A673 (cell line): ENCODE results near the gene GRB14. TPM values are rescaled to one million over a fixed set of nuclear protein-coding genes. Genes with fewer than 3 reads are reported as not detected.

Source experiments
- BruUV-seq: library from RNA; stranded (reverse); fragments of 400-500 nt; replicated peaks from 2 replicates; lab custom pipeline; 2021; lab: Mats Ljungman, UMichigan
- CTCF ChIA-PET: fragments of 300-600 bp; sonication (Branson Sonifier 250); formaldehyde crosslinking; loops from one replicate; lab custom pipeline; 2022; ENCODE audit warnings: antibody characterized with exemption; lab: Charles Lee
- POLR2A ChIA-PET: fragments of 300-600 bp; sonication (Branson Sonifier 250); formaldehyde crosslinking; loops from one replicate; lab custom pipeline; 2022; ENCODE audit warnings: antibody characterized with exemption; ENCODE audit not compliant: low non-redundant PET; lab: Charles Lee
- DNase-seq: peaks from one replicate; pipeline ENCODE4 v3.0.0-alpha.2; 2015; ENCODE audit warnings: low spot score
- H3K27ac ChIP-seq: fragments of 200-600 bp; sonication (generic); 2 replicates; pipeline ENCODE4 v1.5.1; 2016; ENCODE audit warnings: mixed run types, low read depth, mild to moderate bottlenecking, mixed read lengths, antibody characterized with exemption, low read length; ENCODE audit not compliant: poor library complexity, severe bottlenecking
- H3K27me3 ChIP-seq: fragments of 200-600 bp; sonication (generic); replicated peaks from 2 replicates; pipeline ENCODE4 v1.6.1; 2017; ENCODE audit warnings: mixed run types, low read depth, mild to moderate bottlenecking, mixed read lengths, antibody characterized with exemption, low read length; ENCODE audit not compliant: insufficient read depth, poor library complexity
- H3K36me3 ChIP-seq: fragments of 200-600 bp; sonication (generic); 2 replicates; pipeline ENCODE4 v1.6.1; 2016; ENCODE audit warnings: mixed run types, mild to moderate bottlenecking, mixed read lengths, antibody characterized with exemption, low read length; ENCODE audit not compliant: insufficient read depth, poor library complexity, severe bottlenecking
- H3K4me1 ChIP-seq: fragments of 200-600 bp; sonication (generic); 2 replicates; pipeline ENCODE4 v1.6.1; 2017; ENCODE audit warnings: mixed run types, mild to moderate bottlenecking, mixed read lengths, antibody characterized with exemption, low read length; ENCODE audit not compliant: insufficient read depth, poor library complexity, severe bottlenecking
- H3K4me3 ChIP-seq: fragments of 200-600 bp; sonication (generic); 2 replicates; pipeline ENCODE4 v1.5.1; 2016; ENCODE audit warnings: low read depth, mixed run types, mild to moderate bottlenecking, mixed read lengths, low read length; ENCODE audit not compliant: poor library complexity, severe bottlenecking
- H3K9me3 ChIP-seq: fragments of 200-600 bp; sonication (generic); 2 replicates; pipeline ENCODE4 v1.6.1; 2016; ENCODE audit warnings: mixed run types, low read depth, mild to moderate bottlenecking, mixed read lengths, antibody characterized with exemption, low read length; ENCODE audit not compliant: poor library complexity, severe bottlenecking
- EZH2 ChIP-seq: fragments of 200-600 bp; sonication (generic); IDR thresholded peaks from 2 replicates; pipeline ENCODE4 v1.6.1; 2017; ENCODE audit warnings: borderline replicate concordance, low read depth, mild to moderate bottlenecking, mixed read lengths, antibody characterized with exemption, low read length; ENCODE audit not compliant: poor library complexity, severe bottlenecking
- intact Hi-C: fragments of 100-400 bp; cut with micrococcal nuclease; formaldehyde crosslinking; loops from one replicate; pipeline ENCODE4 v1.10.0; 2022; ENCODE audit not compliant: unreplicated experiment
- total RNA-seq: library from RNA; stranded (reverse); gene quantifications from 2 replicates; pipeline ENCODE4 v1.2.3, GENCODE V29; 2021
- TF ChIP-seq, protein P1 (sequence below): fragments of 300-800, 200-600 bp; sonication (generic); conservative IDR thresholded peaks from 2 replicates; pipeline ENCODE4 v1.5.1; 2017; ENCODE audit warnings: low read depth, mild to moderate bottlenecking, antibody characterized with exemption, low read length, moderate library complexity, mixed read lengths

GRB14 gene
- total RNA-seq, 1 experiment from 2014 or later = 0.73 TPM

DNA sequence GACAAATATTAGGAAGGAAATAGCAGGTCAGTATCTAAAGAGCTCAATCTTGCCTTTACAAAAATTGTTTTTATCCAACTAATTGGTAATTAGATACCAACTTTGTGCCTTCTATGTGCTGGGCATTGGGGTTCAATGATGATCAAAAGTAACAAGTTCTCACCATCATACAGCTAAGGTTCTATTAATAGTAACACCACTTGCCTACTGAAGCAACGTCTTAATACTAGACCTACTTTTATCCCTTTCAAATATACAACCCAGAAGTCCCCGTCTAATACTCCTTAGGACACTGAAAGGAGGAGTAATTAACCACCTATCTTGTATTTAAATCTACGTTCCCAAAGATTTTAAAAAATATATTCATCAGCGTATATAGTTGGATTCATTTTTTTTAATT is 59.3 kb downstream of the GRB14 start:
- H3K27me3 ChIP-seq = no peaks in the 10 kb centered on the region
- H3K27ac ChIP-seq = no peak overlapping the region
- no peaks in the 10 kb centered on the region for H3K9me3 ChIP-seq
- H3K4me1 ChIP-seq = no peaks in the 10 kb centered on the region
- ChIA-PET CTCF (interaction anchor here (1.2 kb wide), 1 partner anchor 34 kb away, joined by 5 read pairs; no protein-coding TSS in a partner anchor), POLR2A (no interaction called here)
- no peaks in the 10 kb centered on the region for H3K36me3 ChIP-seq
- TF ChIP-seq, protein P1, sequence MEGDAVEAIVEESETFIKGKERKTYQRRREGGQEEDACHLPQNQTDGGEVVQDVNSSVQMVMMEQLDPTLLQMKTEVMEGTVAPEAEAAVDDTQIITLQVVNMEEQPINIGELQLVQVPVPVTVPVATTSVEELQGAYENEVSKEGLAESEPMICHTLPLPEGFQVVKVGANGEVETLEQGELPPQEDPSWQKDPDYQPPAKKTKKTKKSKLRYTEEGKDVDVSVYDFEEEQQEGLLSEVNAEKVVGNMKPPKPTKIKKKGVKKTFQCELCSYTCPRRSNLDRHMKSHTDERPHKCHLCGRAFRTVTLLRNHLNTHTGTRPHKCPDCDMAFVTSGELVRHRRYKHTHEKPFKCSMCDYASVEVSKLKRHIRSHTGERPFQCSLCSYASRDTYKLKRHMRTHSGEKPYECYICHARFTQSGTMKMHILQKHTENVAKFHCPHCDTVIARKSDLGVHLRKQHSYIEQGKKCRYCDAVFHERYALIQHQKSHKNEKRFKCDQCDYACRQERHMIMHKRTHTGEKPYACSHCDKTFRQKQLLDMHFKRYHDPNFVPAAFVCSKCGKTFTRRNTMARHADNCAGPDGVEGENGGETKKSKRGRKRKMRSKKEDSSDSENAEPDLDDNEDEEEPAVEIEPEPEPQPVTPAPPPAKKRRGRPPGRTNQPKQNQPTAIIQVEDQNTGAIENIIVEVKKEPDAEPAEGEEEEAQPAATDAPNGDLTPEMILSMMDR = no peak
- TF ChIP-seq EZH2 = no peak
- no peak overlapping the region for H3K4me3 ChIP-seq
- intact Hi-C loops = loop anchor here (2.0 kb wide), 1 partner anchor 157 kb away; no protein-coding TSS in a partner anchor
- BruUV-seq = no TSS peak
- no peak for DNase-seq

DNA sequence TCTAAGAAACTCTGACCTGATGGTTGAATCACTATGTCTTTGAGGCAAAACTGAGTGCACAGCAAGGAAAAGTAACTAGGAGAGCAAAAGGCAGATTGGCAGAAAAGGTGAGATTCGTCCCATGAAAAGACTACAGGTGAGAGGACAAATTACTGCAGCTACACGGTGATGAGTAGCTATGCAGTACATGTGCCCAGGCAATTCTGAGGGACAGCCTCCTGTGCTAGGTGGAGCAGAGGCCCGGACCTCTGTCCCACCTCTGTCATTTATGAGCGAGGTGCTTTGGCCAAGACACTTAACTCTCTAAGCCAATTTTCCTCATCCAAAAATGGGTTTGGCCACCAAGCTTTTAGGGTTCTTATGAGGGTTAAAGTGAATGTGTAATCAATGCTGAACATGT is 59.9 kb downstream of the GRB14 start:
- H3K4me3 ChIP-seq = no peak overlapping the region
- H3K27me3 ChIP-seq = no peaks in the 10 kb centered on the region
- ChIA-PET CTCF (interaction anchor here (1.2 kb wide), 1 partner anchor 35 kb away, joined by 5 read pairs; no protein-coding TSS in a partner anchor), POLR2A (no interaction called here)
- no peak overlapping the region for H3K27ac ChIP-seq
- no TSS peak for BruUV-seq
- TF ChIP-seq, protein P1 = no peak
- no peak for TF ChIP-seq EZH2
- DNase-seq = no peak
- H3K9me3 ChIP-seq = no peaks in the 10 kb centered on the region
- no peaks in the 10 kb centered on the region for H3K36me3 ChIP-seq
- H3K4me1 ChIP-seq = no peaks in the 10 kb centered on the region
- intact Hi-C loops = loop anchor here (2.0 kb wide), 1 partner anchor 157 kb away; no protein-coding TSS in a partner anchor

DNA sequence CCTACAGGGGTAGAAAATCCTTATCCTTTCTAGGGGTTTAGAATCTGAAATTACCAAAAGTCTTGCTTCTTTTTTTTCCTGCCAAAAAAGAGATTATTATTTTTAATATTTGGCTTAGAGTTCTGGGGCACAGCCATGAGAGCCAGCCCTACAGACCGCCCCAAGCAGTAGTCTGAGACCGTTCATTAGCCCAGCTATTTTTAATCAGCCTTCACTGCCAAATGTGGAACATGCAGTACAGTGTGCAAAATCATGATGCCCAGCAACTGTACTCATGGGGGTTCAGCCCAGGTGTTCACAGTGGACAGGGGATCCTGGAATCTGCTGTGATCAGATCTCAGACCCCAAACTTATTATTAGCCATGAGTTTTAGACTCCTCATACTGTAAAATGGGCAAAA is 60.4 kb downstream of the GRB14 start:
- Histone ChIP-seq H3K27ac (no peak overlapping the region), H3K36me3 (no peaks in the 10 kb centered on the region), H3K9me3 (no peaks in the 10 kb centered on the region), H3K4me3 (no peak overlapping the region), H3K27me3 (no peaks in the 10 kb centered on the region), H3K4me1 (no peaks in the 10 kb centered on the region)
- BruUV-seq = no TSS peak
- DNase-seq = no peak
- no peak for TF ChIP-seq EZH2
- TF ChIP-seq, protein P1 = no peak
- CTCF ChIA-PET = interaction anchor here (1.1 to 1.2 kb wide), 2 partner anchors 36 to 158 kb away, joined by 4 to 5 read pairs; no protein-coding TSS in a partner anchor
- intact Hi-C loops = loop anchor here (1.0 to 2.0 kb wide), 2 partner anchors 39 to 158 kb away; no protein-coding TSS in a partner anchor
- POLR2A ChIA-PET = no interaction called here
